ENCODE results near the gene SLC24A3. TPM values are rescaled to one million over a fixed set of nuclear protein-coding genes. Genes with fewer than 3 reads are reported as not detected.

The SLC24A3 gene
- polyA plus RNA-seq, 12 donors, result 10.9 to 35.4 (median 21.7) TPM; not detected in 1

GRCh38 chr20:19501476-19502115 is 289.2 kb downstream of the SLC24A3 start:
- DNase-seq, result no peak

GRCh38 chr20:19502169-19502568 is 289.7 kb downstream of the SLC24A3 start:
- peak; percentile 27 for DNase-seq

GRCh38 chr20:19504251-19504650 is 291.8 kb downstream of the SLC24A3 start:
- DNase-seq, result no peak

GRCh38 chr20:19506021-19506420 is 293.6 kb downstream of the SLC24A3 start:
- DNase-seq, result no peak

- DNase-seq, result no peak
Observed at GRCh38 chr20:19508449-19508848, 296.0 kb downstream of the SLC24A3 start.

GRCh38 chr20:19510611-19511010 is 298.2 kb downstream of the SLC24A3 start:
- no peak for DNase-seq

GRCh38 chr20:19511931-19512330 is 299.5 kb downstream of the SLC24A3 start:
- DNase-seq, result no peak

GRCh38 chr20:19512886-19513677 is 300.6 kb downstream of the SLC24A3 start:
- no peak for DNase-seq

GRCh38 chr20:19515074-19515473 is 302.6 kb downstream of the SLC24A3 start:
- no peak for DNase-seq

- DNase-seq, result no peak
Observed at GRCh38 chr20:19519466-19519865, 307.0 kb downstream of the SLC24A3 start.

GRCh38 chr20:19520261-19520660 is 307.8 kb downstream of the SLC24A3 start:
- DNase-seq, result no peak

GRCh38 chr20:19522071-19522801 is 309.8 kb downstream of the SLC24A3 start:
- no peak for DNase-seq

GRCh38 chr20:19522836-19523590 is 310.6 kb downstream of the SLC24A3 start:
- no peak for DNase-seq

- no peak for DNase-seq
Observed at GRCh38 chr20:19524691-19525090, 312.2 kb downstream of the SLC24A3 start.

- no peak for DNase-seq
Observed at GRCh38 chr20:19527509-19527908, 315.1 kb downstream of the SLC24A3 start.

- DNase-seq, result no peak
Observed at GRCh38 chr20:19528286-19529030, 316.0 kb downstream of the SLC24A3 start.

- DNase-seq, result no peak
Observed at GRCh38 chr20:19530006-19530405, 317.6 kb downstream of the SLC24A3 start.

- no peak for DNase-seq
Observed at GRCh38 chr20:19531446-19531845, 319.0 kb downstream of the SLC24A3 start.

- no peak for DNase-seq
Observed at GRCh38 chr20:19538556-19538955, 326.1 kb downstream of the SLC24A3 start.

- DNase-seq, result no peak
Observed at GRCh38 chr20:19539191-19539590, 326.7 kb downstream of the SLC24A3 start.

GRCh38 chr20:19540392-19540791 is 327.9 kb downstream of the SLC24A3 start:
- peak; percentile 14 for DNase-seq
